OCI-LY3 (cell line): ENCODE measurements around the gene CCDC40.

Source experiments
- EZH2phosphoT487 ChIP-seq: fragments of 200-600 bp; shearing (Covaris generic); IDR thresholded peaks from 2 replicates; pipeline ENCODE4 v1.6.1; 2018; ENCODE audit warnings: antibody characterized with exemption, mixed run types, low read depth
- TF ChIP-seq, protein P1 (sequence below): fragments of 200-600, 300-600 bp; sonication (generic); IDR thresholded peaks from 2 replicates; pipeline ENCODE4 v1.5.1; 2014; ENCODE audit warnings: antibody characterized with exemption, low read length, low read depth

DNA sequence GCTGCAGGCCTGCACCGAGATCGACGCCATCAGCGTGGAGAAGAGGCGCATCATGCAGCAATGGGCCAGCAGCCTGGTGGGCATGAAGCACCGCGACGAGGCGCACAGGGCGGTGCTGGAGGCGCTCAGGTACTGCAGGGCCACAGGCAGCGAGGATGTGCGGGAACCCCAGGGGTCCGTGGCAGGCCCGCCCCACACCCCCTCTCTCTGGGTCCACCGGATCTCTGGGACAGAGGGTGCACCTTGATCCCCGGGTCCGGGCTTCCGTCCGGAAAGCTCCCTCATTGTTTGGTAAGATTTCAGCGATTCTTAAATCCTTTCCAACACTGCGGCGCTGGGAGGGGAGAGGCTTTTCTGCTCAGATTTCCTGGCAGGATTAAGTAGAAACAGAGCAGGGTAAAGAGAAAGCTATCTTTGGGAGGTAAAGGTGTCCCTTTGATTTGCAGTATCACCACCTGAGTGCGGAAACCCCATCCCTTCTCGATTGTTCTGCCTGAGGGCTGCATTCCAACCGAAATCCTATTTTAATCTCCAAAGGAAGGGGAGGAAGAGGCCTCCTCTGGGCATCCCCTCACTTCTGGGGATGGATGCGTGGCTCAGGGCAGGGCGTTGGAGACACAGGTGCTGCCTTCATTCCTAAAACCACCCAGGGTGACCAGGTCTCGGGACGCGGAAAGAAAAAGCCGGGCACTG lies 29.2 kb downstream of the CCDC40 start:
- TF ChIP-seq, protein P1, sequence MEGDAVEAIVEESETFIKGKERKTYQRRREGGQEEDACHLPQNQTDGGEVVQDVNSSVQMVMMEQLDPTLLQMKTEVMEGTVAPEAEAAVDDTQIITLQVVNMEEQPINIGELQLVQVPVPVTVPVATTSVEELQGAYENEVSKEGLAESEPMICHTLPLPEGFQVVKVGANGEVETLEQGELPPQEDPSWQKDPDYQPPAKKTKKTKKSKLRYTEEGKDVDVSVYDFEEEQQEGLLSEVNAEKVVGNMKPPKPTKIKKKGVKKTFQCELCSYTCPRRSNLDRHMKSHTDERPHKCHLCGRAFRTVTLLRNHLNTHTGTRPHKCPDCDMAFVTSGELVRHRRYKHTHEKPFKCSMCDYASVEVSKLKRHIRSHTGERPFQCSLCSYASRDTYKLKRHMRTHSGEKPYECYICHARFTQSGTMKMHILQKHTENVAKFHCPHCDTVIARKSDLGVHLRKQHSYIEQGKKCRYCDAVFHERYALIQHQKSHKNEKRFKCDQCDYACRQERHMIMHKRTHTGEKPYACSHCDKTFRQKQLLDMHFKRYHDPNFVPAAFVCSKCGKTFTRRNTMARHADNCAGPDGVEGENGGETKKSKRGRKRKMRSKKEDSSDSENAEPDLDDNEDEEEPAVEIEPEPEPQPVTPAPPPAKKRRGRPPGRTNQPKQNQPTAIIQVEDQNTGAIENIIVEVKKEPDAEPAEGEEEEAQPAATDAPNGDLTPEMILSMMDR = no peak
- no peak for TF ChIP-seq EZH2phosphoT487
